Measurements from ENCODE around the gene EID3. TPM values are rescaled to one million over a fixed set of nuclear protein-coding genes. Genes with fewer than 3 reads are reported as not detected.
"Not testable (repeated sequence)": the region's sequence is repeated elsewhere in the genome, so short reads cannot be mapped to it uniquely, and the experiment has no call there.

Gene EID3
- total RNA-seq, 1 experiment from 2014 or later, result 3.2 TPM

- TF ChIP-seq ZNF512 (CRISPR knock-in tag; IDR thresholded peaks at IDR 0.05; ENCODE audit: borderline replicate concordance), result no peak
- TF ChIP-seq PREB (CRISPR knock-in tag; IDR thresholded peaks at IDR 0.05; ENCODE audit: borderline replicate concordance), result no peak
- TF ChIP-seq OVOL2 (CRISPR knock-in tag; IDR thresholded peaks at IDR 0.05; ENCODE audit: borderline replicate concordance), result no peak
- TF ChIP-seq GTF2I (CRISPR knock-in tag; conservative IDR thresholded peaks at IDR 0.05), result no peak
- no peak for TF ChIP-seq TEAD1 (CRISPR knock-in tag; IDR thresholded peaks at IDR 0.05)
- no peak for TF ChIP-seq AFF4 (CRISPR knock-in tag; IDR thresholded peaks at IDR 0.05; ENCODE audit: borderline replicate concordance)
- TF ChIP-seq GRHL2 (CRISPR knock-in tag; IDR thresholded peaks at IDR 0.05; ENCODE audit: insufficient replicate concordance, severe bottlenecking), result no peak
- TF ChIP-seq JAZF1 (CRISPR knock-in tag; IDR thresholded peaks at IDR 0.05), result no peak
- TF ChIP-seq SMAD3 (CRISPR knock-in tag; IDR thresholded peaks at IDR 0.05; ENCODE audit: borderline replicate concordance), result no peak
- TF ChIP-seq SOX15 (CRISPR knock-in tag; IDR thresholded peaks at IDR 0.05), result no peak
These were observed 40.5 kb upstream of the EID3 start (continued) for GRCh38 chr12:104263026-104263425.

GRCh38 chr12:104263580-104264358 is 39.8 kb upstream of the EID3 start:
- DNase-seq (ENCODE audit: low spot score), result no peak
- Mint-ChIP-seq H3K36me3 (no peaks in the 10 kb centered on the region), H3K9me3 (no peaks in the 10 kb centered on the region), H3K4me3 (no peak overlapping the region), H3K27me3 (ENCODE audit: low read depth) (no peaks in the 10 kb centered on the region), H3K4me1 (peaks cover 11% of the 10 kb centered on the region), H3K27ac (peak overlapping the region; percentile 16)
- TF ChIP-seq ZNF121 (CRISPR knock-in tag; IDR thresholded peaks at IDR 0.05), result no peak
- TF ChIP-seq NR1H2 (CRISPR knock-in tag; IDR thresholded peaks at IDR 0.05), result no peak
- TF ChIP-seq E2F5 (CRISPR knock-in tag; IDR thresholded peaks at IDR 0.05), result no peak
- TF ChIP-seq CBFB (CRISPR knock-in tag; IDR thresholded peaks at IDR 0.05; ENCODE audit: low read depth), result no peak
- TF ChIP-seq PRDM15 (CRISPR knock-in tag; IDR thresholded peaks at IDR 0.05), result no peak
- no peak for TF ChIP-seq PREB (CRISPR knock-in tag; IDR thresholded peaks at IDR 0.05; ENCODE audit: borderline replicate concordance)
- no peak for TF ChIP-seq HMGA2 (CRISPR knock-in tag; IDR thresholded peaks at IDR 0.05)
- no peak for TF ChIP-seq ZNF423 (CRISPR knock-in tag; IDR thresholded peaks at IDR 0.05)
- no peak for TF ChIP-seq NFE2L1 (CRISPR knock-in tag; IDR thresholded peaks at IDR 0.05)
- no peak for TF ChIP-seq MAX (CRISPR knock-in tag; IDR thresholded peaks at IDR 0.05)
- ChIA-PET CTCF (no interaction called here), POLR2A (no interaction called here)
- no peak for ATAC-seq

GRCh38 chr12:104265436-104265835 is 38.1 kb upstream of the EID3 start:
- ATAC-seq; CTCF ChIA-PET; POLR2A ChIA-PET; H3K9me3 Mint-ChIP-seq; H3K27ac Mint-ChIP-seq; H3K36me3 Mint-ChIP-seq; DNase-seq (ENCODE audit: low spot score); H3K27me3 Mint-ChIP-seq (ENCODE audit: low read depth); H3K4me3 Mint-ChIP-seq: not testable (repeated sequence)
- peaks cover 11% of the 10 kb centered on the region for H3K4me1 Mint-ChIP-seq

All from WTC11 (cell line).